ENCODE results near the gene DMD. TPM values are rescaled to one million over a fixed set of nuclear protein-coding genes. Genes with fewer than 3 reads are reported as not detected.

The DMD gene
- total RNA-seq, 6 experiments from 2014 or later: 4.9 to 6.0 (median 5.5) TPM

DNA sequence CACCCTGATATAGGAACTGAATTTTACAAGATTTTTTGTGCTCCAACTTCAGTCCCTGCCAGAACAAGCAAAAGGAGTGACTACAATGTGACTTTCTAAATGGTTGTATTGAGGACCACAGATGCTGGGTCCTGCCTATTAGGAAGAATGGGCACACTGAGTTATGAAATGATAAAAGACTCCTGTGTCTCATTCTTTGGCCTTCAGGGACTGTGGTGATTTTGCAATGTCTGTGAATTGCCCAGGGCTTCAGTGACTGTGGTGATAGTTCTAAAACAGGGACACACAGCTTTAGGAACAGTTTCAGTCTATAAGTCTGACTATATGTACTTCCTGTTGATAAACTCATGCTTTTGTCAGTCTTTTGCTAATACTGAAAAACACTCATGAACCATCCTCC, 210.2 kb downstream of the DMD start:
- Mint-ChIP-seq H3K36me3 (ENCODE audit: low read depth) (no peaks in the 10 kb centered on the region), H3K9me3 (peaks cover 1% of the 10 kb centered on the region; the same call in 1 of the 2 replicates), H3K27ac (no peak overlapping the region)

DNA sequence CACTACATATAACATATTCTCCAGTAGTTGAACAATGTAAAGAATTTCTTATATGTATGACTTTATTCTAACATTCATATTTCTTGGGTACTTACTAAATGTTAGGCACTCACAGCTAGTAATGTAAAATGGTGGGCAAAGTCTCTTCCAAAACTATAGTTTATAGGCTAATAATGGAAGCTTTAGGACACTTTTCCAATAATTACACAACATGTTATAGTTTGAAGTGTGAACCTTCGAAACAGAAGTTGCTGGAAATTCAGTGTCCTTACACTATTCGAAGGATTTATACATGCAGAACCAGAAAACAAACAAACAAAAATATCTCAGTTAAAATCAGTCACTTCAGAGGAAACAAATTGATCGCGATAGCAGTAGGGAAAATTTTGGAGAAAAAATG, 212.6 kb downstream of the DMD start:
- TF ChIP-seq, protein P1, sequence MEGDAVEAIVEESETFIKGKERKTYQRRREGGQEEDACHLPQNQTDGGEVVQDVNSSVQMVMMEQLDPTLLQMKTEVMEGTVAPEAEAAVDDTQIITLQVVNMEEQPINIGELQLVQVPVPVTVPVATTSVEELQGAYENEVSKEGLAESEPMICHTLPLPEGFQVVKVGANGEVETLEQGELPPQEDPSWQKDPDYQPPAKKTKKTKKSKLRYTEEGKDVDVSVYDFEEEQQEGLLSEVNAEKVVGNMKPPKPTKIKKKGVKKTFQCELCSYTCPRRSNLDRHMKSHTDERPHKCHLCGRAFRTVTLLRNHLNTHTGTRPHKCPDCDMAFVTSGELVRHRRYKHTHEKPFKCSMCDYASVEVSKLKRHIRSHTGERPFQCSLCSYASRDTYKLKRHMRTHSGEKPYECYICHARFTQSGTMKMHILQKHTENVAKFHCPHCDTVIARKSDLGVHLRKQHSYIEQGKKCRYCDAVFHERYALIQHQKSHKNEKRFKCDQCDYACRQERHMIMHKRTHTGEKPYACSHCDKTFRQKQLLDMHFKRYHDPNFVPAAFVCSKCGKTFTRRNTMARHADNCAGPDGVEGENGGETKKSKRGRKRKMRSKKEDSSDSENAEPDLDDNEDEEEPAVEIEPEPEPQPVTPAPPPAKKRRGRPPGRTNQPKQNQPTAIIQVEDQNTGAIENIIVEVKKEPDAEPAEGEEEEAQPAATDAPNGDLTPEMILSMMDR (IDR thresholded peaks at IDR 0.05): no peak
- Mint-ChIP-seq H3K36me3 (ENCODE audit: low read depth) (no peaks in the 10 kb centered on the region), H3K27ac (no peak overlapping the region), H3K4me3 (no peak overlapping the region), H3K4me1 (ENCODE audit: low read depth) (no peaks in the 10 kb centered on the region), H3K27me3 (ENCODE audit: insufficient read depth) (no peaks in the 10 kb centered on the region), H3K9me3 (no peaks in the 10 kb centered on the region)
- DNase-seq: no peak

More for the DNA sequence above, 210.2 kb downstream of the DMD start:
- Mint-ChIP-seq H3K4me1 (ENCODE audit: low read depth) (no peaks in the 10 kb centered on the region), H3K4me3 (no peak overlapping the region), H3K27me3 (ENCODE audit: insufficient read depth) (no peaks in the 10 kb centered on the region)
- TF ChIP-seq, protein P1 (IDR thresholded peaks at IDR 0.05): no peak
- no peak for DNase-seq

DNA sequence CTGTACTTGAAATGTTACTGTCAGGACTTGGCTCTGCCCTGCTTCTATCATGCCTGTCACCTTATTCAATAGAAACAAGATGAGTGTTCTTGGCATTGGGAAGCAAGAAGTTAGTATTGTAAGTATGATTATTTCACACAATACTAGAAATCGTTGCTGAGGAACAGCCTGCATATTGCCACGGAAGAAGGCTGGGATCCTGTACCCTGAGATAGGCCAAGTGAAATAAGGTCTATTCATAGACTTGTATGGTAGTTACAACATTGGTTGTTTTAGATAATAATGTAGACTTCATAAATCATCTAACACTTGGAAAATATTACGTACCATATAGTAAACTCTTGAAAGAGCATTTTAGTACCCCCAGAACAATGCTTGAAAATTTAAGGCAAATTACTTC, 215.9 kb downstream of the DMD start:
- no peak for DNase-seq
- Mint-ChIP-seq H3K36me3 (ENCODE audit: low read depth) (no peaks in the 10 kb centered on the region), H3K27me3 (ENCODE audit: insufficient read depth) (no peaks in the 10 kb centered on the region), H3K9me3 (no peaks in the 10 kb centered on the region), H3K4me1 (ENCODE audit: low read depth) (no peaks in the 10 kb centered on the region), H3K27ac (no peak overlapping the region), H3K4me3 (no peak overlapping the region)
- TF ChIP-seq, protein P1 (IDR thresholded peaks at IDR 0.05): no peak

DNA sequence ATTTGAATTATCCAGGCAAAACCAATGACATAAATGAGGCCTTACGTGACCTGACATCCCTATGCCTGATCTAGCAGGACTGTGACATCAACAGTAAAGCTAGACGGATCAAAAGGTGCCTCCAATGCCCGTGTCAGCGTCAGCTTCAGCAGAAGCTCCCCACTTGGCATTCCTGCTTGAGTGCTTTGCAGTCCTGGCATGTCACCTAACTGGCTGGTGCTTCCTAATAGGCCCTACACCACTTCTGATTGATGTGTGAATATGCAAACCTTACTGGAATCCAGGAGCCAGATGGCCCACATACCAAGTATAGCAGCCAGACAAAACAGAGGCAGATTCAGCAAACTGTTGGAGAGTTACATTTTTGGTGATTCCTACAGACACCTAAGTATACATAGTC, 224.2 kb downstream of the DMD start:
- no peaks in the 10 kb centered on the region for H3K4me1 Mint-ChIP-seq (ENCODE audit: low read depth)
- TF ChIP-seq, protein P1 (IDR thresholded peaks at IDR 0.05): no peak
- H3K27ac Mint-ChIP-seq: no peak overlapping the region
- H3K27me3 Mint-ChIP-seq (ENCODE audit: insufficient read depth): no peaks in the 10 kb centered on the region
- H3K36me3 Mint-ChIP-seq (ENCODE audit: low read depth): no peaks in the 10 kb centered on the region
- DNase-seq: no peak
- no peak overlapping the region for H3K4me3 Mint-ChIP-seq
- no peaks in the 10 kb centered on the region for H3K9me3 Mint-ChIP-seq

DNA sequence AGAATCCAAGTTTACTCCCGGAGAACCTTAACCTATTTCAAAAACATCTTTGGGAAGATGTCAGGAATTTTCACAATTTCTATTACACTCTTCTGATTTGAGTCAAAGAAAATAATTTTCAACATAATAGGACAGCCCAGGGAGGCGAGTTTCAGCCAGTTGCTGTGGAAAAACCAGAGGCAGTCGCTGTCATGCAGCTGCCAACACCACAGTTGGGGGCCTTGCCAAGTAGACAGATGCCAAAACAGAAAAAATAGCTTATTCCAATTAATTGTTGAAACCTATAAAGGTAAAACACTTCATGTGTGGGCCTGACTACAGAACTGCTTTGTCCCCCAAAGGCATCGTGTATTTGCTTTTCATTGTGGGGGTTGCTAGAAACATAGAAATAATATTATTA, 225.8 kb downstream of the DMD start:
- Mint-ChIP-seq H3K9me3 (peaks cover under 1% of the 10 kb centered on the region; the same call in 1 of the 2 replicates), H3K27me3 (ENCODE audit: insufficient read depth) (no peaks in the 10 kb centered on the region), H3K4me1 (ENCODE audit: low read depth) (no peaks in the 10 kb centered on the region), H3K36me3 (ENCODE audit: low read depth) (no peaks in the 10 kb centered on the region), H3K4me3 (no peak overlapping the region), H3K27ac (no peak overlapping the region)
- DNase-seq: no peak
- TF ChIP-seq, protein P1 (IDR thresholded peaks at IDR 0.05): no peak

DNA sequence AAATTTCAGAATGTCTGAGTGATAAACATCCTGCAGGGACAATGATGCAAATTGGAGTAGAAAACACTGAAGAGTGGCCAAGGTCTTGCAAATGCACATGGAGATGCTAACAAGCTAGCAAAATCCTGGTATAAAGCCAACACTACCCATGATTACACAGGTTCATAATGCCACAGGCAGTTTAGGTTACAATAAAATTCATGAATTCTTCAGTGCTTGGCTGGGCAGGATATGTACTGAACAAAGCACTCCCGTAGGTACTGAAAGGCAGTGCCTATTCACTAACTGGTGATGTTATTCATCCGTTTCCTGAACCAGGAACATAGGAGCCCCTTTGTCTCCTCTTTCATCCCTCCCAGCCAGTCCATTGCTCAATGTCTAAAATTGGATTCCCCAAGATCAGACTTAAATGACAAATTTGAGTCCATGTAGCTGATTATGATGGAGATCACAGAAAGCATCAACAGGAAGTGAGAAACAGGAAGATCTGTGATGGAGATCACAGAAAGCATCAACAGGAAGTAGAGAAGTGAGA, 244.5 kb downstream of the DMD start:
- H3K4me1 Mint-ChIP-seq (ENCODE audit: low read depth): no peaks in the 10 kb centered on the region
- no peak for DNase-seq
- H3K4me3 Mint-ChIP-seq: no peak overlapping the region
- H3K27ac Mint-ChIP-seq: no peak overlapping the region
- no peaks in the 10 kb centered on the region for H3K27me3 Mint-ChIP-seq (ENCODE audit: insufficient read depth)
- peaks cover 4% of the 10 kb centered on the region for H3K9me3 Mint-ChIP-seq
- TF ChIP-seq, protein P1 (IDR thresholded peaks at IDR 0.05): no peak
- H3K36me3 Mint-ChIP-seq (ENCODE audit: low read depth): no peaks in the 10 kb centered on the region

Measured in HFFc6 (cell line).